GM18519 (cell line): ENCODE measurements around the gene HSD17B2.

Experiments
- ATAC-seq: cut with Tn5 transposase; IDR thresholded peaks from one replicate; pipeline ENCODE4 v1.9.1; 2021; ENCODE audit warnings: mild to moderate bottlenecking, moderate library complexity; ENCODE audit not compliant: unreplicated experiment, low FRiP score

Gene HSD17B2

GRCh38 chr16:82047374-82047773 is 12.3 kb downstream of the HSD17B2 start:
- no peak for ATAC-seq

- no peak for ATAC-seq
Measured at GRCh38 chr16:82047787-82048186, 12.7 kb downstream of the HSD17B2 start.

GRCh38 chr16:82049484-82049883 is 14.4 kb downstream of the HSD17B2 start:
- ATAC-seq: no peak

- ATAC-seq: no peak
Measured at GRCh38 chr16:82050506-82050905, 15.5 kb downstream of the HSD17B2 start.

GRCh38 chr16:82050909-82051357 is 15.9 kb downstream of the HSD17B2 start:
- no peak for ATAC-seq

- no peak for ATAC-seq
Measured at GRCh38 chr16:82051656-82052055, 16.6 kb downstream of the HSD17B2 start.

GRCh38 chr16:82055117-82055516 is 20.1 kb downstream of the HSD17B2 start:
- ATAC-seq: no peak

GRCh38 chr16:82055728-82056549 is 20.9 kb downstream of the HSD17B2 start:
- ATAC-seq: no peak

- ATAC-seq: no peak
Measured at GRCh38 chr16:82056550-82056896, 21.5 kb downstream of the HSD17B2 start.

- ATAC-seq: no peak
Measured at GRCh38 chr16:82059161-82059982, 24.3 kb downstream of the HSD17B2 start.

- no peak for ATAC-seq
Measured at GRCh38 chr16:82059983-82060421, 24.9 kb downstream of the HSD17B2 start.

- no peak for ATAC-seq
Measured at GRCh38 chr16:82061861-82062525, 26.9 kb downstream of the HSD17B2 start.

- no peak for ATAC-seq
Measured at GRCh38 chr16:82062645-82063058, 27.6 kb downstream of the HSD17B2 start.

- ATAC-seq: no peak
Measured at GRCh38 chr16:82063456-82064082, 28.5 kb downstream of the HSD17B2 start.

GRCh38 chr16:82067042-82067803 is 32.2 kb downstream of the HSD17B2 start:
- ATAC-seq: no peak

- ATAC-seq: no peak
Measured at GRCh38 chr16:82067804-82068325, 32.8 kb downstream of the HSD17B2 start.

GRCh38 chr16:82070656-82071369 is 35.8 kb downstream of the HSD17B2 start:
- no peak for ATAC-seq

GRCh38 chr16:82071421-82071820 is 36.4 kb downstream of the HSD17B2 start:
- ATAC-seq: no peak

- ATAC-seq: no peak
Measured at GRCh38 chr16:82072313-82072712, 37.3 kb downstream of the HSD17B2 start.
